Activated CD8-positive, alpha-beta memory T cell treated with anti-CD3 and anti-CD28 coated beads, Interleukin-2, amount 10 ng/mL, durations not matched to agents 7 days and 5 days (primary cell): ENCODE measurements around the gene KCND1. TPM values are rescaled to one million over a fixed set of nuclear protein-coding genes. Genes with fewer than 3 reads are reported as not detected.

Source experiments
- total RNA-seq, 2 experiments: library from RNA; stranded (reverse); gene quantifications; one replicate each; pipeline ENCODE4 v1.2.3, GENCODE V29; 2021

Gene KCND1
- total RNA-seq, 2 experiments from 2014 or later, result 2.9 to 5.5 TPM

Other genes starting within 250 kb of the KCND1 start
- gene GLOD5, start 210.1 kb downstream of the KCND1 start, total RNA-seq, result not detected
- not detected for gene GATA1, start 185.3 kb downstream of the KCND1 start, total RNA-seq
- 100 to 1,000 TPM in 1 of 2 experiments, 10 to 100 TPM in 1; 76.8 to 107 TPM for gene HDAC6, start 169.8 kb downstream of the KCND1 start, total RNA-seq
- gene ERAS, start 145.3 kb downstream of the KCND1 start, total RNA-seq, result not detected
- under 1 TPM; 0.21 to 0.93 TPM for gene PCSK1N, start 136.2 kb downstream of the KCND1 start, total RNA-seq
- 10 to 100 TPM; 52.9 to 53.2 TPM for gene TIMM17B, start 74.1 kb downstream of the KCND1 start, total RNA-seq
- 10 to 100 TPM; 65.1 to 86.9 TPM for gene PQBP1, start 73.9 kb downstream of the KCND1 start, total RNA-seq
- gene SLC35A2, start 60.2 kb downstream of the KCND1 start, total RNA-seq, result 10 to 100 TPM; 13.0 to 21.0 TPM
- 100 to 1,000 TPM; 168 to 252 TPM for gene PIM2, start 52.8 kb downstream of the KCND1 start, total RNA-seq
- gene OTUD5, start 14.2 kb downstream of the KCND1 start, total RNA-seq, result 10 to 100 TPM; 56.9 to 65.2 TPM
- gene GRIPAP1, start 30.4 kb upstream of the KCND1 start, total RNA-seq, result 100 to 1,000 TPM; 104 to 126 TPM
- gene TFE3, start 71.5 kb upstream of the KCND1 start, total RNA-seq, result 10 to 100 TPM; 29.4 to 34.1 TPM
- 1 to 10 TPM; 6.9 to 7.9 TPM for gene CCDC120, start 87.2 kb upstream of the KCND1 start, total RNA-seq
- gene PRAF2, start 102.2 kb upstream of the KCND1 start, total RNA-seq, result 10 to 100 TPM; 21.4 to 21.6 TPM
- 10 to 100 TPM; 34.8 to 50.5 TPM for gene WDR45, start 108.0 kb upstream of the KCND1 start, total RNA-seq
- 10 to 100 TPM; 25.7 to 29.6 TPM for gene GPKOW, start 151.9 kb upstream of the KCND1 start, total RNA-seq
- gene MAGIX, start 190.9 kb upstream of the KCND1 start, total RNA-seq, result 1 to 10 TPM; 1.1 to 2.0 TPM
- gene PLP2, start 200.1 kb upstream of the KCND1 start, total RNA-seq, result 10 to 100 TPM; 21.9 to 44.7 TPM
- 10 to 100 TPM; 21.1 to 24.7 TPM for gene PRICKLE3, start 214.5 kb upstream of the KCND1 start, total RNA-seq
- gene SYP, start 228.3 kb upstream of the KCND1 start, total RNA-seq, result 1 to 10 TPM; 1.9 to 3.9 TPM